ENCODE results near the gene KAZALD1.

KAZALD1 gene

DNA sequence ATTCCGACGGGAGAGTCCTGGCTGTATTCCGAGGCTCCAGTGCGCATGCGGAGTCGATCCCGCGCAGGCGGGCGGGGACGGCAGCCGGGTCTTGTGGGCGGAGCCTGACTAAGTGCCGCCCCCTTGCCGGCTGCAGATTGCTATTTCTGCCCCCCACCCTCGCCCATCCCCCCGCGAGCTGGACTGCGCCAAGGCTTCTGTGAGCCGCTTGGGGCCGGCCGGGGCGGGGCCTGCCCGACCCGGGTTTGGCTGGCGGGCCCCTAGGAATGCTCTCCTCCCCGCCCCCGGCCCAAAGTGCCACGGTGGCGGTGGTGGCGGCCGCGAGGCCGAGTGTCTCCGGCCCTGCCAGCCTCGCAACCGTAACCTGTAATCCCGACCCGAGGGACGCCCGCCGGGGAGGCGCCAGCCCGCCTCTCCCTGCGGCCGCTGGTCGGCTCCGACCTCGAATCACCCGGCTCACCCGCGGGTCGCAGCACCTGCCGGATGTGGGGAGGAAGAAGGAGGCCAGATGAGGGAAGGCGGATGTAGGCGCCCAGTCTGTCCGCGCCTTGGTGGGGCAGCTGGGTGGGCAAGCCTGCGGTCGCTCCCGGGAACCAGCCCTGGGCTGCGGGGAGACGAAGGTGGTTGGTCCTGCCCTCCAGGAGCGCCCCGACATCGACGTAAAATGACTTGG is 702 bp upstream of the KAZALD1 start:
- peaks cover 43 to 49% of the 10 kb centered on the region in 2 donors for H3K4me1 ChIP-seq (ENCODE audit: control insufficient read depth in 1 of 2, insufficient read depth in 2 of 2, low read length in 2 of 2)
- peak overlapping the region; percentile 89 to 98 for H3K4me3 ChIP-seq (ENCODE audit: low read depth in 1 of 2, low read length in 2 of 2)
- no peaks in the 10 kb centered on the region for H3K36me3 ChIP-seq (ENCODE audit: control insufficient read depth in 1 of 2, insufficient read depth in 2 of 2, low read length in 2 of 2)
- H3K27ac ChIP-seq (ENCODE audit: low read depth, low read length), result peak overlapping the region; percentile 98
- no peaks in the 10 kb centered on the region for H3K9me3 ChIP-seq (ENCODE audit: control insufficient read depth in 1 of 2, low read length in 2 of 2)
- peak overlapping the region; percentile 85 to 100 for H3K9ac ChIP-seq (ENCODE audit: low read depth in 1 of 2, low read length in 2 of 2)
- H3K27me3 ChIP-seq (ENCODE audit: control insufficient read depth in 1 of 2, insufficient read depth in 2 of 2, low read length in 2 of 2), result peaks cover 0 to 16% of the 10 kb centered on the region in 2 donors

DNA sequence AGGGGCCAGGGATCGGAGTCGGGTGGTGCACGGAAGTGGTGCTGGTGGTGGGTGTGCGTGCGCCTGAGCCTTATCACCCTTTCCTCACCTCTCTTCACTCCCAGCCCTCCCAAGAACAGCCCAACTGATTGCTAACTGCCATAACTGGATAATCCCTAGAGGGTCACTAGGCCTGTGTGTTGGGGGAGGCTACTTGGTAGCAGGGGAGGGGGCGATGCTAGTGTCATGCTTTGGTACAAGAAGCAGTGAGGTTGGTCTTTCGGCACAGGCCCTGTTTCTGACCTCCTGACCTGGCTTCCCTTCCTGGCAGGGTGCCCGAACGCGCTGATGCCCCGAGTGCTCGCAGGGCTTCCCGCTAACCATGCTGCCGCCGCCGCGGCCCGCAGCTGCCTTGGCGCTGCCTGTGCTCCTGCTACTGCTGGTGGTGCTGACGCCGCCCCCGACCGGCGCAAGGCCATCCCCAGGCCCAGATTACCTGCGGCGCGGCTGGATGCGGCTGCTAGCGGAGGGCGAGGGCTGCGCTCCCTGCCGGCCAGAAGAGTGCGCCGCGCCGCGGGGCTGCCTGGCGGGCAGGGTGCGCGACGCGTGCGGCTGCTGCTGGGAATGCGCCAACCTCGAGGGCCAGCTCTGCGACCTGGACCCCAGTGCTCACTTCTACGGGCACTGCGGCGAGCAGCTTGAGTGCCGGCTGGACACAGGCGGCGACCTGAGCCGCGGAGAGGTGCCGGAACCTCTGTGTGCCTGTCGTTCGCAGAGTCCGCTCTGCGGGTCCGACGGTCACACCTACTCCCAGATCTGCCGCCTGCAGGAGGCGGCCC is 652 bp downstream of the KAZALD1 start:
- Histone ChIP-seq H3K4me3 (ENCODE audit: low read depth in 1 of 2, low read length in 2 of 2) (peak overlapping the region; percentile 89 to 98), H3K9ac (ENCODE audit: low read depth in 1 of 2, low read length in 2 of 2) (peak overlapping the region; percentile 85 to 100), H3K9me3 (ENCODE audit: control insufficient read depth in 1 of 2, low read length in 2 of 2) (no peaks in the 10 kb centered on the region), H3K36me3 (ENCODE audit: control insufficient read depth in 1 of 2, insufficient read depth in 2 of 2, low read length in 2 of 2) (no peaks in the 10 kb centered on the region), H3K27ac (ENCODE audit: low read depth, low read length) (peak overlapping the region; percentile 98), H3K4me1 (ENCODE audit: control insufficient read depth in 1 of 2, insufficient read depth in 2 of 2, low read length in 2 of 2) (peaks cover 49 to 60% of the 10 kb centered on the region in 2 donors), H3K27me3 (ENCODE audit: control insufficient read depth in 1 of 2, insufficient read depth in 2 of 2, low read length in 2 of 2) (peaks cover 0 to 16% of the 10 kb centered on the region in 2 donors)

- Histone ChIP-seq H3K9me3 (ENCODE audit: control insufficient read depth in 1 of 2, low read length in 2 of 2) (no peaks in the 10 kb centered on the region), H3K9ac (ENCODE audit: low read depth in 1 of 2, low read length in 2 of 2) (peak overlapping the region; percentile 85 to 100), H3K27me3 (ENCODE audit: control insufficient read depth in 1 of 2, insufficient read depth in 2 of 2, low read length in 2 of 2) (peaks cover 0 to 16% of the 10 kb centered on the region in 2 donors), H3K4me1 (ENCODE audit: control insufficient read depth in 1 of 2, insufficient read depth in 2 of 2, low read length in 2 of 2) (peaks cover 49 to 62% of the 10 kb centered on the region in 2 donors), H3K27ac (ENCODE audit: low read depth, low read length) (peak overlapping the region; percentile 60), H3K36me3 (ENCODE audit: control insufficient read depth in 1 of 2, insufficient read depth in 2 of 2, low read length in 2 of 2) (no peaks in the 10 kb centered on the region), H3K4me3 (ENCODE audit: low read depth in 1 of 2, low read length in 2 of 2) (peak overlapping the region; percentile 89 to 98)
These were observed 1.3 kb downstream of the KAZALD1 start for GRCh38 chr10:101063050-101063525.

DNA sequence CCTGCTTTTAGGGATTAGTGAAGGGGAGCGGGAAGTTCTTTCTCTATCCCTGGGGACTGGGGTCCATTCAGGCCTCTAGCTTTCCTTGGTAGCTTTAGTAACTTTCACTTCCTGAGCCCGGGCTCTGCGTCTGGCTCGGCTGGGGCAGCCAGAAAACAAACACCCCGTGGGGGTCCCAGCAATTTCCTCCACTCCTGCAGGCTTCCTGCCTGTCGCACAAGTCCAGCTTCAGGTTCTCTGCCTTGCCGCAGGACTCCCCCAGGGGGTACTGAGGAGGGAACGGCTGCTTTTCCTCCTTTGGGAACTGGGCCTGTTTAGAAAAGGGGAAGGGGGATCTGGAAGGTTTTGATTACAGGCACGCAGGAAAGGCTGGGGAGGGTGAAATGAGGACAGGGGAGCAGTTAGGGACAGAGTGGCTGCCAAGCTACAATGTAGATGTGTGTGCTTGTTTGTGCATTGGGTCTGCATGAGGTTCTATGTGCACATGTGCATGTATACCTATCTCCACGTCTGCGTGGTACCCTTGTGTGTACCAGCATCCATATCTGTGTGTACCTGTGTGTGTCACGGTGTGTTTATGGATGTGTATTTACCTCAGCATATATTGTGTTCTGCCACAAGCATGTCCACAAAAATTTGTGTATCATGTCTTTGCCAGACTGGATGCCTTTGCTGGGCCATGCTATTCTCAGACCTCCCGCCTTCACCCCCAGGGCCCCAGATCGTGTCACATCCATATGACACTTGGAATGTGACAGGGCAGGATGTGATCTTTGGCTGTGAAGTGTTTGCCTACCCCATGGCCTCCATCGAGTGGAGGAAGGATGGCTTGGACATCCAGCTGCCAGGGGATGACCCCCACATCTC is 2.0 kb downstream of the KAZALD1 start:
- Histone ChIP-seq H3K36me3 (ENCODE audit: control insufficient read depth in 1 of 2, insufficient read depth in 2 of 2, low read length in 2 of 2) (no peaks in the 10 kb centered on the region), H3K27me3 (ENCODE audit: control insufficient read depth in 1 of 2, insufficient read depth in 2 of 2, low read length in 2 of 2) (peaks cover 0 to 16% of the 10 kb centered on the region in 2 donors), H3K9ac (ENCODE audit: low read depth in 1 of 2, low read length in 2 of 2) (no peak overlapping the region), H3K4me3 (ENCODE audit: low read depth in 1 of 2, low read length in 2 of 2) (peak overlapping the region in 1 of 2 donors; percentile 89), H3K27ac (ENCODE audit: low read depth, low read length) (no peak overlapping the region), H3K9me3 (ENCODE audit: control insufficient read depth in 1 of 2, low read length in 2 of 2) (no peaks in the 10 kb centered on the region), H3K4me1 (ENCODE audit: control insufficient read depth in 1 of 2, insufficient read depth in 2 of 2, low read length in 2 of 2) (peaks cover 46 to 62% of the 10 kb centered on the region in 2 donors)

DNA sequence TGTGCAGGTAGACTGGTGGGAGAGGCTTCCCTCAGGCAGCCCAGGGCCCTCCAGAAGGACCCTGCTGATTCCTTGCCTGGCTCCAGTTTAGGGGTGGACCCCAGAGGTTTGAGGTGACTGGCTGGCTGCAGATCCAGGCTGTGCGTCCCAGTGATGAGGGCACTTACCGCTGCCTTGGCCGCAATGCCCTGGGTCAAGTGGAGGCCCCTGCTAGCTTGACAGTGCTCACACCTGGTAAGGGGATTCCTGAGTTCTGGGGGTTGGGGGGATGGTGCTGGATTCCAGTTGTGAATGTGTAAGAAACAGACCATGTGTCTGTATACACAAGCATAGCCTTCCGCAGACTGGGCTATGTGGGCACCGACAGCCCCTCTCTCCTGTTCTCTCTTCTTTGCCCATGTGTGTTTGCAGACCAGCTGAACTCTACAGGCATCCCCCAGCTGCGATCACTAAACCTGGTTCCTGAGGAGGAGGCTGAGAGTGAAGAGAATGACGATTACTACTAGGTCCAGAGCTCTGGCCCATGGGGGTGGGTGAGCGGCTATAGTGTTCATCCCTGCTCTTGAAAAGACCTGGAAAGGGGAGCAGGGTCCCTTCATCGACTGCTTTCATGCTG is 2.7 kb downstream of the KAZALD1 start:
- H3K36me3 ChIP-seq (ENCODE audit: control insufficient read depth in 1 of 2, insufficient read depth in 2 of 2, low read length in 2 of 2), result no peaks in the 10 kb centered on the region
- peaks cover 0 to 16% of the 10 kb centered on the region in 2 donors for H3K27me3 ChIP-seq (ENCODE audit: control insufficient read depth in 1 of 2, insufficient read depth in 2 of 2, low read length in 2 of 2)
- H3K4me3 ChIP-seq (ENCODE audit: low read depth in 1 of 2, low read length in 2 of 2), result no peak overlapping the region
- H3K9me3 ChIP-seq (ENCODE audit: control insufficient read depth in 1 of 2, low read length in 2 of 2), result no peaks in the 10 kb centered on the region
- no peak overlapping the region for H3K9ac ChIP-seq (ENCODE audit: low read depth in 1 of 2, low read length in 2 of 2)
- H3K4me1 ChIP-seq (ENCODE audit: control insufficient read depth in 1 of 2, insufficient read depth in 2 of 2, low read length in 2 of 2), result peaks cover 46 to 59% of the 10 kb centered on the region in 2 donors
- H3K27ac ChIP-seq (ENCODE audit: low read depth, low read length), result no peak overlapping the region

DNA sequence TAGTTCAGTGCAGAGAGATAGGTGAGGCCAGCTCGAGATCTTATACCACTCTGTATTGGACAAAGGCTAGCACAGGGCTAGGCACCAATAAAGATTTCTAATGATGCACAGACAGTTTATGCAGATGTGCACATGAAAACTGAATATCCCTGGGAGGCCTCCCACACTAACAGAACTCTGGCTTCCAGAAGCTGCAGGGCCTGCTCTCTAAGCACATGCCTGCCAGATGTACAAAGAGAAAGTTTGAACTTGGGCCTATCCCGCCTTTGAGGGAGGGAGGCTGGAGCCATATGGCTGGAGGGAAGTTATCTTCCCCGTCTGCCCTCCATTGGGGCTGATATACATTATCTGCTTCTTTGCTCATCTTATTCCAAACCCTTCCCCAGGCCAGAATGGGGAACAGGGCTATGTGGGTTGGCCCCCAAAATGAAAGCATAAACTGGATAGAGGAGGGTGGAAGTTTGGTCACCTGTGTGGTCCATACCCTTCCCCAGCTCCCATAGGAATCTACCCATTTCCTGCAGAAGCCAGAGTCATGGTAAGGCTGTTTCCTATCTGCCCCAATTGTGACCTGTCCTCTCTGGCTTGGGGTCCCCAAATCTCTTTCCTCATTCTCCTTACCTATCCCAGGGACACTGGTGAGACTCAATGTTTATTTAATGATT is 3.8 kb downstream of the KAZALD1 start:
- H3K4me1 ChIP-seq (ENCODE audit: control insufficient read depth in 1 of 2, insufficient read depth in 2 of 2, low read length in 2 of 2), result peaks cover 46 to 48% of the 10 kb centered on the region in 2 donors
- peaks cover 0 to 16% of the 10 kb centered on the region in 2 donors for H3K27me3 ChIP-seq (ENCODE audit: control insufficient read depth in 1 of 2, insufficient read depth in 2 of 2, low read length in 2 of 2)
- peak overlapping the region; percentile 81 for H3K27ac ChIP-seq (ENCODE audit: low read depth, low read length)
- peak overlapping the region; percentile 54 to 70 for H3K9ac ChIP-seq (ENCODE audit: low read depth in 1 of 2, low read length in 2 of 2)
- no peaks in the 10 kb centered on the region for H3K9me3 ChIP-seq (ENCODE audit: control insufficient read depth in 1 of 2, low read length in 2 of 2)
- H3K36me3 ChIP-seq (ENCODE audit: control insufficient read depth in 1 of 2, insufficient read depth in 2 of 2, low read length in 2 of 2), result no peaks in the 10 kb centered on the region
- peak overlapping the region; percentile 71 to 76 for H3K4me3 ChIP-seq (ENCODE audit: low read depth in 1 of 2, low read length in 2 of 2)

DNA sequence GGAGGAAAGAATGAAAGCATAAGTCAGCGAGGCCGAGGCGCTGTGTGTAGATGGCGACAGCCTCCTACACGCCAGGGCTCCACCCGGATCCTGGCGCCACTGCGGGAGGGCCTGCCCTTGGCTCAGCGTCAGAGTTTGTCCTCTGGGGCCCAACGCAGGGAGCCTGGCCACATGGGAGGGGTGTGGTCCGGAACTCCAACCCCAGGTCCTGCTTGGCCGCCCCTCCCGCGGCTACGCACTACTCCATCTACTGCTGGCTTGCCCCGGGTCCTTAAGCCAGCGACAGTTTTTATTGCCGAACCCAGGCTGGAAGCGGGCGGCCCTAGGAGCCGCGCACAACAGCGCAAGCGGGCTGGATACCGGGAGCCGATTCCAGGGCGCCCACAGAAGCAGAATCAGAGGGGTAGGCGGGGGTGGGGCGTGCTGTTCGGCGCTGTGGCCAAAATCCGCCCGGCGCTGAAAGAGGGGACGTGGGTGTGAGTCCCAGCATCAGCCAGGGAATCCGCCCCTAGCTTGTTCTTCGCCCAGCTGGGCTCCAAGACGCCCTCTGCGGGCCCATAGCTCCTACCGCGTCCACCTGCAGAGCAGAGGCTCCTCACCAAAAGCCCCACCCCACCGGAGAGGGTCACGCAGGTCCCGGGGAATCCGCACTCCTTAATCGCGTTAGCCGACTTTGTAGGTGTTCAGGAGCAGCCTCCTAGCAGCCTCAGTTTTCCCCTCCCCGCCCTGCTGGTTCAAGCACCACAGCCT is 4.5 kb downstream of the KAZALD1 start:
- H3K9ac ChIP-seq (ENCODE audit: low read depth in 1 of 2, low read length in 2 of 2), result peak overlapping the region; percentile 66 to 70
- H3K36me3 ChIP-seq (ENCODE audit: control insufficient read depth in 1 of 2, insufficient read depth in 2 of 2, low read length in 2 of 2), result no peaks in the 10 kb centered on the region
- H3K4me1 ChIP-seq (ENCODE audit: control insufficient read depth in 1 of 2, insufficient read depth in 2 of 2, low read length in 2 of 2), result peaks cover 44 to 46% of the 10 kb centered on the region in 2 donors
- peak overlapping the region; percentile 71 to 76 for H3K4me3 ChIP-seq (ENCODE audit: low read depth in 1 of 2, low read length in 2 of 2)
- no peaks in the 10 kb centered on the region for H3K9me3 ChIP-seq (ENCODE audit: control insufficient read depth in 1 of 2, low read length in 2 of 2)
- H3K27me3 ChIP-seq (ENCODE audit: control insufficient read depth in 1 of 2, insufficient read depth in 2 of 2, low read length in 2 of 2), result peaks cover 0 to 16% of the 10 kb centered on the region in 2 donors
- peak overlapping the region; percentile 81 for H3K27ac ChIP-seq (ENCODE audit: low read depth, low read length)

DNA sequence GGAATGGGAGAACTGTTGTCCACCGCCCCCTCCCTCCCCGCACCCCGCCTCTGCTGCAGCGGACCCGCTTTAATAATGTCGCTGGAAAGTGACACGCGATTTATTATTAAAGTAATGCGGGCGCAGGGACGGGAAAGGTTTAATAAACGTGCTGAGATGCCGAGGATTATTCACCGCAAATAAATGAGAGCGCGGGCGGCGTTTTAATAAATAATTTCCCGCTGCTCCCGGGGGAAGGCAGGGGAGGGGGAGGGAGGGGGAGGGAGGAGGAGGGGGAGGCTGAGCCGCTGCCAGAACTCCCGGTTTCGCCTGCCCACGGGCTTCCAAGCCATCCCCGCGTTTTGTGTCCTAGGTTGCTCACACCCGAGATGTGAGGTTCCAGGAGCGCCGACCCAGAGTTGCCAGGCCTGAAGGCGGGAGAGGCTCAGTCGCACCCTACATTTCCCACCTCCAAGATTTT is 5.1 kb downstream of the KAZALD1 start:
- Histone ChIP-seq H3K27ac (ENCODE audit: low read depth, low read length) (peak overlapping the region; percentile 81), H3K27me3 (ENCODE audit: control insufficient read depth in 1 of 2, insufficient read depth in 2 of 2, low read length in 2 of 2) (peaks cover 0 to 16% of the 10 kb centered on the region in 2 donors), H3K4me3 (ENCODE audit: low read depth in 1 of 2, low read length in 2 of 2) (peak overlapping the region; percentile 71 to 76), H3K36me3 (ENCODE audit: control insufficient read depth in 1 of 2, insufficient read depth in 2 of 2, low read length in 2 of 2) (no peaks in the 10 kb centered on the region), H3K9ac (ENCODE audit: low read depth in 1 of 2, low read length in 2 of 2) (peak overlapping the region; percentile 70 to 73), H3K9me3 (ENCODE audit: control insufficient read depth in 1 of 2, low read length in 2 of 2) (no peaks in the 10 kb centered on the region), H3K4me1 (ENCODE audit: control insufficient read depth in 1 of 2, insufficient read depth in 2 of 2, low read length in 2 of 2) (peaks cover 38 to 41% of the 10 kb centered on the region in 2 donors)

Measured in duodenal mucosa (tissue), 2 donors.